ENCODE results near the gene SRSF9.

GRCh38 chr12:120457133-120457532 is 12.4 kb downstream of the SRSF9 start:
- no peak for TF ChIP-seq CTCF (IDR thresholded peaks at IDR 0.05)
- no peak for TF ChIP-seq POLR2A (IDR thresholded peaks at IDR 0.05)

Measured in uterus (tissue), 2 donors.